Suprapubic skin (tissue), 4 donors: Measurements from ENCODE around the gene NCK2. TPM values are rescaled to one million over a fixed set of nuclear protein-coding genes. Genes with fewer than 3 reads are reported as not detected.

Source experiments
- DNase-seq, 2 donors: peaks; one replicate each; pipeline ENCODE4 v3.0.0-alpha.2; 2019; ENCODE audit warnings: low spot score in 2 of 2
- H3K27ac ChIP-seq: fragments of 200-600 bp; sonication (generic); one replicate; pipeline ENCODE4 v1.5.1; 2019
- H3K27me3 ChIP-seq: fragments of 200-600 bp; sonication (generic); one replicate; pipeline ENCODE4 v1.5.1; 2019
- H3K36me3 ChIP-seq: fragments of 200-600 bp; sonication (generic); one replicate; pipeline ENCODE4 v1.5.1; 2019
- H3K4me1 ChIP-seq: fragments of 200-600 bp; sonication (generic); one replicate; pipeline ENCODE4 v1.5.1; 2019
- H3K4me3 ChIP-seq: fragments of 200-600 bp; sonication (generic); one replicate; pipeline ENCODE4 v1.5.1; 2019; ENCODE audit warnings: mild to moderate bottlenecking
- H3K9me3 ChIP-seq: fragments of 200-600 bp; sonication (generic); one replicate; pipeline ENCODE4 v1.5.1; 2019
- CTCF ChIP-seq, 2 donors: fragments of 200-600 bp in 1 of 2; fragments of 450-650 bp in 1 of 2; sonication (generic) in 1 of 2; IDR thresholded peaks; one replicate each; pipeline ENCODE4 v1.5.1; 2016 to 2019; ENCODE audit warnings: antibody characterized with exemption in 2 of 2, mild to moderate bottlenecking in 1 of 2, moderate library complexity in 1 of 2
- EP300 ChIP-seq: sonication (generic); formaldehyde crosslinking; IDR thresholded peaks from one replicate; pipeline ENCODE4 v1.6.1; 2017; ENCODE audit warnings: antibody characterized with exemption
- POLR2A ChIP-seq, 2 donors: fragments of 450-650 bp; IDR thresholded peaks; one replicate each; pipeline ENCODE4 v1.6.1; 2017; ENCODE audit warnings: antibody characterized with exemption in 2 of 2, mild to moderate bottlenecking in 2 of 2, moderate library complexity in 2 of 2
- POLR2AphosphoS5 ChIP-seq, 3 donors: sonication (generic); formaldehyde crosslinking; IDR thresholded peaks; one replicate each; pipeline ENCODE4 v1.6.1; 2017; ENCODE audit warnings: antibody characterized with exemption in 3 of 3
- WGBS: methylation state at CpG from one replicate; pipeline ENCODE4 v1.1.5; 2018; 5-methylcytosine and 5-hydroxymethylcytosine counted together
- total RNA-seq, 4 donors: library from RNA; depleted of rRNA; stranded (reverse); fragments of >200 nt; gene quantifications; one replicate each; pipeline ENCODE4 v1.1.0, GENCODE V29; 2016

NCK2 gene
- total RNA-seq, 4 donors from 2014 or later, result 40.1 to 59.4 (median 49.2) TPM

GRCh38 chr2:105809723-105810122 is 65.0 kb downstream of the NCK2 start:
- H3K4me3 ChIP-seq, result no peak overlapping the region
- H3K27ac ChIP-seq, result no peak overlapping the region
- no peaks in the 10 kb centered on the region for H3K36me3 ChIP-seq
- no peak for TF ChIP-seq CTCF (IDR thresholded peaks at IDR 0.05)
- TF ChIP-seq EP300, result no peak
- TF ChIP-seq POLR2A (IDR thresholded peaks at IDR 0.05), result no peak
- TF ChIP-seq POLR2AphosphoS5 (IDR thresholded peaks at IDR 0.05), result no peak
- WGBS, result 100% methylated on average over 3 of the region's 3 CpGs
- no peaks in the 10 kb centered on the region for H3K27me3 ChIP-seq
- peaks cover 37% of the 10 kb centered on the region for H3K4me1 ChIP-seq
- H3K9me3 ChIP-seq, result no peaks in the 10 kb centered on the region
- DNase-seq, result no peak

- WGBS, result 61% methylated on average over 12 of the region's 12 CpGs
- no peak overlapping the region for H3K4me3 ChIP-seq
- H3K4me1 ChIP-seq, result peaks cover 41% of the 10 kb centered on the region
- peaks cover 3% of the 10 kb centered on the region for H3K36me3 ChIP-seq
- no peaks in the 10 kb centered on the region for H3K27me3 ChIP-seq
- H3K9me3 ChIP-seq, result no peaks in the 10 kb centered on the region
- H3K27ac ChIP-seq, result peak overlapping the region; percentile 26
- TF ChIP-seq POLR2AphosphoS5 (IDR thresholded peaks at IDR 0.05) (no peak), CTCF (IDR thresholded peaks at IDR 0.05) (no peak), POLR2A (IDR thresholded peaks at IDR 0.05) (no peak), EP300 (no peak)
- DNase-seq, result no peak
Observed at GRCh38 chr2:105812180-105813044, 67.7 kb downstream of the NCK2 start.

- TF ChIP-seq CTCF (IDR thresholded peaks at IDR 0.05), result no peak
- no peak for TF ChIP-seq EP300
- no peak for TF ChIP-seq POLR2A (IDR thresholded peaks at IDR 0.05)
- no peak for TF ChIP-seq POLR2AphosphoS5 (IDR thresholded peaks at IDR 0.05)
- peaks cover 5% of the 10 kb centered on the region for H3K36me3 ChIP-seq
- H3K27me3 ChIP-seq, result no peaks in the 10 kb centered on the region
- peaks cover 41% of the 10 kb centered on the region for H3K4me1 ChIP-seq
- no peaks in the 10 kb centered on the region for H3K9me3 ChIP-seq
- 74% methylated on average over 4 of the region's 4 CpGs for WGBS
- no peak for DNase-seq
- H3K4me3 ChIP-seq, result no peak overlapping the region
- H3K27ac ChIP-seq, result no peak overlapping the region
Observed at GRCh38 chr2:105813045-105813315, 68.3 kb downstream of the NCK2 start.

- WGBS, result 75% methylated on average over 5 of the region's 5 CpGs
- H3K27ac ChIP-seq, result no peak overlapping the region
- H3K4me3 ChIP-seq, result no peak overlapping the region
- no peak for DNase-seq
- H3K36me3 ChIP-seq, result peaks cover 9% of the 10 kb centered on the region
- no peak for TF ChIP-seq CTCF (IDR thresholded peaks at IDR 0.05)
- no peak for TF ChIP-seq EP300
- no peak for TF ChIP-seq POLR2AphosphoS5 (IDR thresholded peaks at IDR 0.05)
- no peak for TF ChIP-seq POLR2A (IDR thresholded peaks at IDR 0.05)
- peaks cover 41% of the 10 kb centered on the region for H3K4me1 ChIP-seq
- no peaks in the 10 kb centered on the region for H3K27me3 ChIP-seq
- H3K9me3 ChIP-seq, result no peaks in the 10 kb centered on the region
Observed at GRCh38 chr2:105813405-105813804, 68.7 kb downstream of the NCK2 start.

GRCh38 chr2:105814291-105814940 is 69.7 kb downstream of the NCK2 start:
- Histone ChIP-seq H3K27ac (no peak overlapping the region), H3K4me3 (no peak overlapping the region), H3K27me3 (no peaks in the 10 kb centered on the region), H3K4me1 (peaks cover 41% of the 10 kb centered on the region), H3K9me3 (no peaks in the 10 kb centered on the region), H3K36me3 (peaks cover 9% of the 10 kb centered on the region)
- no peak for DNase-seq
- TF ChIP-seq CTCF (IDR thresholded peaks at IDR 0.05) (no peak), POLR2A (IDR thresholded peaks at IDR 0.05) (no peak), POLR2AphosphoS5 (IDR thresholded peaks at IDR 0.05) (no peak), EP300 (no peak)
- 57% methylated on average over 9 of the region's 9 CpGs for WGBS
